Activated effector memory CD4-positive, alpha-beta T cell treated with anti-CD3 and anti-CD28 coated beads, Interleukin-2, amount 50 U/mL, for 16 hours (primary cell): ENCODE measurements around the gene COQ9.
A peak's percentile ranks its signal among the peaks of the same experiment; 100 is the strongest.

Experiments
- DNase-seq: peaks from one replicate; pipeline ENCODE4 v3.0.0-alpha.2; 2020

COQ9 gene

DNA sequence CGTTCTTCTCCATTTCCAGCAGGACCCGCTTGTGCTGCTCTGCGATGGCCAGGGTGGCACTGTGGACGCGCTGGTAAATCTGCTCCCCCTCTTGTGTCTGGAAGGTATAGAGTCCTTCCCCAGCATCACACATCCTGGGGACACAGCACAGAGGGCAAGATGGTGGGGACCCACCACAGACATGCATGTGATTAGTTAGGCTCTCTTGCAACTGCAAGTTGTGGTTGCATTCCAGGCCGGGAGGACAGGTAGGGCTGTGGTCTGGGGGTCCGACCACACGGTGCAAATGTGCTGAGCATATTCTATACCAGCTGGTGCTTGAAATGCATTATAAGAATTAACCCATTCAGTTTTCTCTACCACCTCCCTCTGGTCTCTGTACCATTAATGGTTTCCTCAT is 26.6 kb downstream of the COQ9 start:
- DNase-seq = no peak

DNA sequence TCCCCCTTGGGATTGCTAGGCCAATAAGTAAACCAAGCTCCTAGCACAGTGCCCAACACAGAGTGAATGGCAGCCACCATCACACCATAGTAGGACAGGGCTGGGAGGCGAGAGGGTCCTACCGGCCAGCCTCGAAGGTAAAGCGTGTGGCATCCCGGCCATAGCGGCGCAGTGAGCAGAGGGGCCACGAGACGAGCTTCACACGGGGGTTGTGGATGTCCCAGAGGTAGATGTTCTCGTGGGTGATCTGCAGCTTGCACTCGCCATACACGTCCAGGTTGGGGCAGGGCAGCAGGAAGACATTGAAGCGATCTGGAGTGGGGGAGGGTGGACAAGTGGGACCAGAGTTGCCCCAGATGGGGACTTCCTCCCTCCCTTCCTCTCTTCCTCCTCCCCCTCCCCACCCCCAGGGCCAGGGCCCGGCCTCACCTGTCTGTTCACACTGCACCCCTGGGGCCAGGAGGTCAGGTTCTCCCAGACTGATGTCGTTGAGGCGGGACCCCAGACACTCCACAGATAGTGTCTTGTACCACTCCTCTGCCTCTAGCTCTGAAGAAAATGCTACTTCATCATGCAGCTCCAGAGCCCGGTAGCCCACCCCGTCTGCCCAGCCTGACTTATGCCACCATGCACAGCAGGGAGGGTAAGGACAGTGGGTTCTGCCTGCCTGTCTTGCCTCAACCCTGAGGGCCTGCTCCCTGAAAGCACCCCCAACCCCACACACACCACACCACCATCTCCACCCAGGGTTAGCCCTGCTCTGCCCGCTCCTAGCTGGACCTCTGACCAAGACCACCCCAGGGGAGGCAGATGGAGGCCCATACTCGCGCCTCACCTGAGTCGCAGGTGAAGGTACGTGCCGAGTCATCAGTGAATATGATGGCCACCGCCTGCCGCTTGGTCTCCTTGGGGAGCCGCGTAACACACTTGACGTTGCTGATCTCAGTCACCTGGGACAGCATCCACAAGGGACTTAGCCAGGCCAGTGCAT is 27.7 kb downstream of the COQ9 start:
- DNase-seq = peak; percentile 58

DNA sequence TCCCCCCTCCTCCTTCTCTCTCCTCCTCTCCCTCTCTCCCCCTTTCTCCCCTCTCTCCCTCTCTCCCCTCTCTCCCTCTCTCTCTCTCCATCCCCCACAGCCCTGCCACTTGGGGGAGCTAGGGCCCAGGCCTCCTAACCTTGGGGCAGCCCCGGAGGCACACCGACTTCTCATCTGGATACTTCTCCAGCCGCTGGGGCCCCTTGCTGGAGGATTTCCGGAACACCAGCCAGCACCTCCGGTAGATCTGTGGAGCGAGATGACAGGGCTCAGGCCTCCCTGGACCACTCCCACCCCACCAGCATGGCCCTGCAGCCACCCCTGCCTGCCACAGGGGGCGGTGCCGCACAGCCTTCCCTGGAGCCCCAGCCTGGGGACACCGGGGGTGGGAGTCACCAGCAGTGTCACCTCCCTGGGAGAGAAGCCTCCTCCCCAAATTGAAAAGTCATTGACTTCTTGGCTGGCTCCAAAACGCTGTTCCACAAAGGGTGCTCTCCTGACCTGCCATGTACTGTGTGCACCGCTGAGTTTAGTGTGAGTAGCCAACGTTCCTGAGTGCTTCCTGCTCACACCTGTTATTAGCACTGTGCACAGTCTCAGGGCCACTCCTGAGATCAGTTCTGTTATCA is 28.5 kb downstream of the COQ9 start:
- peak; percentile 89 for DNase-seq

DNA sequence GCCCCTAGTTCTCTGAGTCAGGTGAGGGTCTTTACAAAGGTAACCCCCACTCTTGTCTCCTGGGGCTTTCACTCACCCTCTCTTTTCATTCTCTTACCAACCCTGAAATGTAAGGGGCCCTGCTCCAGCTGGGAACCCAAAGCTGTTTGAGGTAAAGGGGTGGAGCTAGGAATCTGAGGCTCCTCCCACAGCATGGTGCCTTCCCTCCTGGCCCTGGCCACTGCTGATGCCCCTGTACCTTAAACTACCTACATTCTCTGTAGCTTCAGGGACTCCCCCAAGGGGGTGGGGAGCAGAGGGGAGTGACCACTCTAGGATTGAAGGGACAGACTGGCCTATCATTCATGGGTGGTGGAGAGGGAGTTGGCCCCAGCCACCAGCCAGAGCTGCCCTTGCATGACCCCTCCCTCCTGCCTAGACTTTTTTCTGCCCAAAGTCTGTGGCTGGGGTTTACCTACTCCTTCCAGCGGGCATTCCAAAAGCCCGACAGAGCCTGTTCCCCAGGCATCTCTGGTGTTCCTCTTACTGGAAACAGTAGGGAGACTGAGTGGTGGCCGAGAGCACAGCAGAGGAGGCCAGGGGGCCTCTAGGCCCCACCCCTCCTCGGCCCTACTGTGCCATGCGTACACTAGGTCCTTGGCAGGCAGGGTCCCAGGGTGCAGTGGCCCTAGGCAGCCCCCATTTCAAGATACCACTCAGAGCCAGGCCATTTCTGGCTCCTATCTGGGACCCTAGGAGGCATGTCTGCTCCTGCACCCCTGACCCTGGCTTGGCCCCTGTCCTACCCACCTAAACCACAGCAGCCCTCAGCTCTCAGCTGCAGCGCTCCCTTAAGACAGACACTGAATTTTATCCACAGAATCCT is 29.5 kb downstream of the COQ9 start:
- peak; percentile 57 for DNase-seq

DNA sequence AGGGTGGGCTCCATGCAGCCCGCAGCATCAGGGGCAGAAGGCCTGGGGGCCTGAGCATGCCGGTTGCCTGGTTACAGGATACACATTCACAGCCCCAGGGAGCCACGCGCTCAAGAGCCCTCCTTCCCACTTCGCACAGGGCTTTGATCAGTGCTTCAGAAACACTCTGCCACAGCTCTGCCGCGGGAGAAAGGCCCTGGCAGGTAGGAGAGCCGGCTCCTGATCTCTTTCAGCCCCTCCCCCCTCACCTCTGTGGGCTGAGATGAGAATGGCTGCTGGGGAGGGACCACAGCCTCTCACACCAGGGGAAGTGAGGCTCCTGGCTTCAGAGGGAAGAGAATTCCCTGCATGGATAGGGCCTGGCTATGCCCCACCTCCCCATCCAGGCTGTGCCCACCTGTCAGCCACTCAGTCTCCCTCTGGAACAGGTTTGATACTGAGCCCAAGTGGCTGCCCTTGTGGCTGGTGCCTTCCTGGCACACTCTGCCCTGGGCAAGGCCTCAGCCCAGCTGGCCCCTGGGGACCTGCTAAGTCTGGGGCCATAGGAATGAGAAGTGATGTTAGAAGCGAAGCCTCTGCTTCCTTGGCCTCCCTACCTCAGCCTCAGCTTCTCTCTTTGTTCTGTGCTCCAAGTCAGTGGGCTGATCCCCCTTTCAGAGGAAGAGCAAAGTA is 30.4 kb downstream of the COQ9 start:
- DNase-seq = peak; percentile 54

DNA sequence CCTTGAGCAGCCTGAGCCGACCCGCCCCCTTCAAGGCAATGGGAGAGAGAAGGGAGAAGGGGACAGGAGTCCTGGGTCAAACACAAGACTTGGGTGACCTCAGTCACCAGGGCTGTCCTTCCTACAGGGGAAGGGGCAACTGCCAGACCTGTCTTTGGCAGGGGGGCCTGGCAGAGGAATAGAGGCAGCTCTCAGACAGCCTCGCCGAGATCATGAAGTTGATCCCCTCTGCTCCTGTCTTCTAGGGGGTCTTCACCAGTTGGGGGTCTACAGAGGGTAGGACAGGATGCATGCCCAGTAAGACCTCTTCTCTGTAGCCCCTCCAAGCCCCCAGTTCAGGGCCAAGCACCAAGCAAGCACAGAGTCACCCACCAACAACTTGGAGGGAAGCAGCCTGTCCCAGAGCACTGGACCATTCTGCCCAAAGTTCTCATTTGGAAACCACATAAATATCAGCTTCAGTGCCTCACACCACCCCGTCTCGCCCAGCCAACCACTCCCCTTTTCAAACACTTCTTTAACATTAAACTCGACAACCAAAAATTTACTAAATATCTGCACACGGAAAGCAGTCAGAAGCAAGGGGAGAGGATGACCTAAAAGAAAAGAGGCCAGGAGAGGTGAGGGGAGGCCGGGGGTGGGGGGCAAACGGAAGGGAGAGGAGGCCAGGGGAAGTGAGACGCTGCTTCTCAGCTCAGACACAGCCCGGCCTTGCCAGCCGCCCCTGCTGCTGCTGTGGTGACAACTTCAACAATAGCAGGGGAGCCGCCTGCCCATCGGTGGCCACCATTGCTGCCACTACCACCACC is 31.3 kb downstream of the COQ9 start:
- peak; percentile 54 for DNase-seq

DNA sequence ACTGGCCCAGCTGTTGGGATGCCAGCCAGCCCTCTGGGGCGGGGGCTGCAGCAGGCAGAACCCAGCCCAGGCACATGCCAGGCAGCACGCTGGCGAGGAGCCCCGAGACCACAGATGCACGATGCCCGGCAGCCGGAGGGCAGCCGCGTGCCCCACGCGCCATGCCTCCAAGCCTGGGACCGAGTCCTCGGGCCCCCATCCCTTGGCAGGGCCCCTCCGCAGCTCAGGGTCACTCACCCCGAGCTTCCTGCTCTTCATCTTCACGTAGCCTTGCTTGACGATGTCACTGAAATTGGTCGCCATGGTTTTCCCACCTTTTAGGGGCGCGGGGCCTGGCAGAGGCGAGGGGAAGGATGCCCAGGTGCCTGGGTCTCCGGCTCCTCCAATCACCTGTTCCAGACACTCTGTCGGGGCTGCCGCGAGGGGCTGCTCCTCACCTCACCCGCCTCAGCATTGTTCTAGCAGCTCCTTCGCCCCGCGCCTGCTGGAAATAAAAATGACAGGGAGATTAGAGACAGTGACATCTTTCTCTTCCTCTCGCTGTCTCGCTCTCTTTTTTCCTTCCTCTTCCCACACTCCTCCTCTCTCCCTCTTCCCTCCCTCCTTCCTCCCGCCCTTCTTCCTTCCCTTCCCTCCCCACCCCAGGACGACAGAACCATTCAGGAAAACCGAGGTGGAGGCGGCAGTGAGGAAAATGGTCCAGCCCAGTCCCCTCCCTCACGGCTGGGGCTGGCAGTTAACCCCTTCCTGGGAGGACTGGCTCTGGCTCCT is 32.1 kb downstream of the COQ9 start:
- DNase-seq = peak; percentile 56

DNA sequence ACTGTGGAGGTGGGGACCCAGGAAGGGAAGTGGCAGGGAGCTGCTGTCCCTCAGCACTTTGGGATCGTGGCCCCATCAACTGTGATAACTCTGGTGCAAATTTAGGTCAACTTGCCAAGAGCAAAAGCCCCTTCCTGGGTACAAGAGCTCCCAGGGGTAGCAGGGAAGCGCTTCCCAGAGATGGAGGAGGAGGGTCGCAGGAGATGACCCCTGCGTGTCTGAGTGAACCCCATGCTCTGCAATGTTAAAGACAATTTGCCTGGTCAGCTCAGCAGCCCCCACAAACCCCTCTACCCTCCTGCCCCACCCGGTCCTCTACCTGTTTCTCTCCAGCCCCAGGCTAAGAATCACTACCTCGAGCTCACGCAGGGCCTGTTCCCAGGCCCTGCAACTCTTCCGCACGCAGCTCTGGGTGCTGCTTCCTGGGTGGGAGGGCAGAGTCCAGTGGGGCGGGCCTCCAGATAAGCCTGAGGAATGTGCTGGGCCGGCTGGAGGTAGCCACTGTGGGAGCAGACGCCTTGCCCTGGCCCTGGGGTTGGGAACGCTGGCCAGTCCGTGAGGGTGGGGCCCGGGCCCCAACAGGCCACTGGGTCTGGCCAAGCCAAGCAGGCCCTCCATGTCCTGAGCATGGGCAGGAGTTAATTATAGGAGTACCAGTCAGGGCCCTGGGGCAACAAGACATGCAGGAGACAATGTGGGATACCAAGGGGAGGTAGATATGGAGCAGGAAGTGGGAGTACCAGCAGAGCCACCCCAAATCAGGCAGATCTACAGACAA is 32.9 kb downstream of the COQ9 start:
- DNase-seq = peak; percentile 48

DNA sequence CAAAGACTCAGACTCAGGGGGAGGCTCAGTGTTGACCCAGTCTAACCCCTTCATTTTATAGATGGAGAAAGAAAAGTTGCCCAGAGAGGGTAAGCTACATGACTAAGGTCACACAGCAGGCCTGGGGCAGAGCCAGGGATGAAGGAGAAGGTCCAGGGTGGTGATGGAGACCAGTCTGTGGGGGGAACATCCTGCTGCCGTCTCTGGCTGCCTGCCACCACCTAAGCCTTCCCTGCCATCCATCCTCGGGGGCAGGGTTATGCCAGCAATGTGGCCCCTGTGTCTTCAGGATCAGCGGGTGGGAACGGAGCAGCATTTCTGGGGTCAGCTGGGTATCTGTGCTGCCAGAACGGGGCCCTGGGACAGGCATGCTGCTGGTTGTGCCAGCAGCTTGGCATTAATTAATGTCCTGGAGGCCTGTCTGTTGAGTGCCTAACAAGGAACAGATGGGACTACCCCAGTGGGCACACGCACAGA is 33.5 kb downstream of the COQ9 start:
- peak; percentile 27 for DNase-seq

DNA sequence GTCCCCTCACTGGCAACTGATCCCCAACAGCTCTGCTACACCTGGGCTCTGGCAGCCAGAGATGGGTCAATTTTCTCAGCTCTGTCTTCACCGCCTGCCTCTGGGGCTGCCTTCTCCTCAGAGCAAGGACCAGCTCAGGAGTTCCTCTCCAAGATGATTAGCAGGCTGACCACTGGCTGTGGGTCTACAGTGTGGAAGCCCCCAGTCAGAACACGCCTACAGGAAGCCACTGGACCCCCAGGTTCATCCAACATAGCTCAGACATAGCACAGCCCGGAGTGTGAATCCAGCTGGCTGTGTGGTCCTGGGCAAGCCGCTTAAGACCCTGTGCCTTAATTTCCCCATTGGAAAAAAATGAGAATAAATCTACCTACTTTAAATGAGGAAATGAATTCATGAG is 34.1 kb downstream of the COQ9 start:
- DNase-seq = peak; percentile 47

DNA sequence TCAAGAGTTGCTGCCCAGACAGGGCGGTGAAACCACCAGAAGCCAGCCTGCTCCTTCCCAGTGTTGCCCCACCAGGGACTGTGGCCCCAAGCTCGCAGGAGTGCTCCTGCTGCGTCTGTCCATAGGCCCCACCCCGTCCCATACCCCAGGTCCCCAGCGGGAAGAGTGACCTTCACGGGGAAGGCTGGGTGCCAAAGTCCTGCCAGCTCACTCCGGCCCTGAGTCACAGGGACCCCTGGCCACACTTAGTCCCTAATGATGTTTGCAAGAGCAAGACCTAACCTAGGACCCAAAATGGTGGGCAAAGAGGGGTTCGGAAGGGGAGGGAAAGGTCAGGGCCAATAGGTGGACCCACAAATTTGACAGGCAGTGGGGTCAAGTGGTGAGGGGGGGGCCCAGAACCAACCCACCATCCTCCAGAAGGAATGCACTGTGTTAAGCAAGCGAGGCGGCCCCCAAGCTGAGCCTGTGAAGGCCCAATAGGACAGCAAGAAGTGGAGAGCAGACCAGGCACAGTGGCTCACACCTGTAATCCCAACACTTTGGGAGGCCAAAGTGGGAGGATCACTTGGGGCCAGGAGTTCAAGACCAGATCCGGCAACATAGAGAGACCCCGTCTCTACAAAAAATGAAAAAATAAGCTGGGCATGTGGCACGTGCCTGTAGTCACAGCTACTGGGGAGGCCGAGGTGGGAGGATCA is 35.7 kb downstream of the COQ9 start:
- DNase-seq = peak; percentile 60

DNA sequence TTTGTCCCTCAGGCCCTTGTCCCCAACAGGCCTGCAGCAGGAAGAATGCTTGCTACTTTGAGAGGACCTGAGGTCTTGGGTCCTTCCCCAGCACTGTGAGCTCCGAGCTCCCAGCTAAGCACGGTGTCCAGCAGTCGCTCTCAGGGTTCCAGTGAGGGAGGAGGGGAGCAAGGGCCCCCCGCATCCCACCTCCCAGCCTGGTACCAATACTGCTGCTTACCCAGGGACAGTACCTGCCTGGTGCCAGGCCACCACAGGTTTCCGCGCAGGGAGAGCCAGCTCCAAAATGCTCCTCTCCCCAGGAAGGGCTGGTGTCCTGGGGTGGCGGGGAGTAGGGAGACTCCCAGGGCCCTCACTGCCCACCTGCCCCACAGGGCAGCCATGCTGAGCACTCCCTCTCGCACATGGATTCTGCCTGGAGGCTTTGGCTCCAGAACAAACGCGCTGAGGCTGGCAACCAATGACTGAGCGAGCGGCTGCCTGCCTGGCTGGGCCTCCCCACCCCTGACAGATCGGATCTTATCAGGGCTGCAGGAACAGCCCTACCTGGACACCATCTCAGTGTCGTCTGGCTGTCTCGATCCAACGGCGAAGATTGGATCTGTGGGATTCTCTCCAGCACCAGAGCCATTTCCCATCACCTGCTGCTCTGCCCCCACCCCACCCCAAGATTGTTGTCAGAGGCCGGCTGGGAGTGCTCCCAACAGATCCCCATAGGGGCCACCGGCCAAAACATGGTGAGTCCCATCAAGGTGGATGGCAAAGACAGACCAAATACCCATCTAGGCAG is 36.6 kb downstream of the COQ9 start:
- DNase-seq = peak; percentile 45

DNA sequence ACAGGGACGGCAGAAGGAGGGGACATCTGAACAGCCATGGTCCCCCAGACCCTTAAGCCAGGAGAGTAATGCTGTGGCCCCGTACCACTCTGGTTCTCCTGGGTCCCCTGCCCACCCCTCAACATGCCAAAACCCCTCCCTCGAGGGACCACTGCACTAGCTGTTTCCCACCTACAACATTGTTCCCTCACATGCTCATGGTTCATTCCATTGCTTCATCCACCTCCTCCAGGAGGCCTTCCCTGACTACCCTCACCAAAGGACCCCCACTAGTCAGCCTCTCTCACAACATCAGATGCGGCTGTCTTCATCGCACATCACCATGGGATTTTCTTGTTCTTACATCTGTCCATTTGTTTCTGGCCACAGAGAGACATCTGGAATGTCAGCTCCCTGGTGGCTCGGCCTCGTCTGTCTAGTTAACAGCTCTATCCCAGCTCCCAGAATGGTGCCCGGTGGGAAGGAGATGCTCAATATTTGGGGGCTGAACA is 37.3 kb downstream of the COQ9 start:
- peak; percentile 53 for DNase-seq

DNA sequence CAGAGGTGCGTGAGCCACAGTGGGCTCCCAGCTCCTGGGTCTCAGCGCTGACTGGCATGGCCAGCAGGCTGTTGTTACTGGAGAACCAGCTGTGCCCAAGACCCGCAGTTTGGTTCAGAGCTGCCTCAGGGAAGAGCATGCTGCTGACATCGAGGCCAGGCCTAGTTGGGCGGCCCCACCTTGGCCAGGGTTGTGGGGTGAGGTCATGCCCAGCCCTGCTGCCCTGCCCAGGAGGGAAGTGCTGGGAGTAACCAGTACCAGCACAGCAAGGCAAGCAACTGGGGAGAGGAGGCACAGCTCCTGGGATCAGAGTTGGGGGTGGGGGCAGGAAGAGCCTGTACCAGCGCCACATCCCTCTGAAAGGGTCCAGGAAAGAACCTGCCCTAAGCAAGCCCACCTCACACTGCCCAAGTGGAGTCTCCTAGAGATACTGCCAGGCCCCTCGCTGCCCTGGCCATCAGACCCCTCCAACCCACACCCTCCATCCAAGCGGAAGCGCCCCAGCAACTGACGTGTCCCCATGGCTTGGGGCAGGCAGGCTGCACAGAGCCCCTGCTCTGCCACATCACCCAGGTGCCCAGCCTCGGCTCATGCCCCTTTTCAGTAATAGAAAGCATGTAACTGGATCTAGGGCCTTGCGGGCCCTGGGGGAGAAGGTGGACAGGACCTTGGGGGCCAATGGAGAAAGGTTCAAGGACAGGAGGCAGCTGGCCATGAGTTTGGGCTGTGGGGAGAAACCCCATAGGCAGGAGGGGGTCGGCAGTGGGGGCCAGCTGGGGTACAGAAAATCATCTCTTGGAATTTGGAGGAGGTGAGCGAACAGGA is 38.0 kb downstream of the COQ9 start:
- no peak for DNase-seq

DNA sequence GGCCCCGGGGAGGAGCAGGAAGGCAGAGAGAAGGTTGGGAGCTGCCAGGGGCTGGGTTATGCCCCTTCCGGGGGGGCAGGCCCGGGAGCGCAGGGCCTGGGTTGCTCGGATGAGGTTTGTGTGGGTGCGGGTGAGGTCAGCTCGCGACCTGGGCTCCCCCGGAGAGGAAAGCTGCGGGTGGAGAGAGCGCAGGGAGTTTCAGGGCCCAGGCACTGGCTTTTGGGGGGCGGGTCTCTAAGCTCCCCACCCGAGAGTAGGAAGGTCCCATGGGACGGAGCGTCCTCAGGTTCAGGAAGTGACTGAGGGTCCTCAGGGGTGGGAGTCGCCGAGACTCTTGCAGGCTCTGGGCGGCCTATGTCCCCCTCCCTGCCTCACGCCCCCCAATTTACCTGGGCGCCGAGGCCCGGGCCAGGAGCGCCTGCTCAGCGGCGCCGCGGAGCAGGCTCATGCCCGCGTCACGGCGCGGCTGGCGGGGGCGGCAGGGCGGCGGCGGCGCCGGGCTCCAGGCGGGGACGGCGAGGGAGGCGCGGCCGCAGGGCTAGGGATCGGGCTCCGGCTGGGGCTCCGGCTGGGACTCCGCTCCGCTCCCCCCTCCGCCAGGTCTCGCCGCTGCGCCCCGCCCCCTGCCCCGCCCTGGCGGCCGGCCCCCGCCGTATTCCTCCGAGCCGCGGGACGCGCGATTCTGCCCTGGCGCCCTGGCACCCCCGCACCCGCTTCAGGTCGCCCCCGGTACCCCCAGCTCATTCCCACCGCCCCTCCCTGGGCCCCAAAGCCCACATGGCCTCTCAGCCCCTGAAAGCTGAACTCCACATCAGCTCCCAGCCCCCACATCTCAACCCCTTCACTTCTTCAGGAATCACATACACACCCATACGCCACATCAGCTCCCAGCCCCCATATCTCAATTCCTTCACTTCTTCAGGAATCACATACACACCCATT is 38.9 kb downstream of the COQ9 start, which contains the start of gene DOK4:
Gene DOK4 (minus strand): TSS at position 578 of the 942 bp plus-strand sequence. CDS start 6,986 bp downstream, outside the sequence.
- peak; percentile 93 for DNase-seq
